GM13976 (cell line): ENCODE results near the gene SMYD3.

Source experiments
- DNase-seq: peaks from one replicate; pipeline ENCODE4 v3.0.0; 2012; ENCODE audit warnings: low spot score
- CTCF ChIP-seq: IDR thresholded peaks from 2 replicates; pipeline ENCODE4 v1.5.1; 2012; ENCODE audit warnings: borderline replicate concordance, mild to moderate bottlenecking; ENCODE audit not compliant: insufficient read depth; ENCODE audit errors: extremely low read depth, missing control alignments, control extremely low read depth
- in situ Hi-C: fragments of 300-500 bp; cut with MboI; formaldehyde crosslinking; loops from one replicate; pipeline ENCODE4 v1.12.0; 2022; ENCODE audit warnings: low sequenced_read_pairs, mixed read lengths, inconsistent platforms; ENCODE audit not compliant: unreplicated experiment

The SMYD3 gene

GRCh38 chr1:246416261-246416660 lies 90.8 kb downstream of the SMYD3 start:
- DNase-seq: no peak
- TF ChIP-seq CTCF: no peak
- in situ Hi-C loops: no loop called here

GRCh38 chr1:246415028-246415427 lies 92.1 kb downstream of the SMYD3 start:
- TF ChIP-seq CTCF: no peak
- in situ Hi-C loops: no loop called here

GRCh38 chr1:246413430-246413829 lies 93.6 kb downstream of the SMYD3 start:
- in situ Hi-C loops: no loop called here
- no peak for DNase-seq
- TF ChIP-seq CTCF: no peak

More at GRCh38 chr1:246415028-246415427, 92.1 kb downstream of the SMYD3 start:
- no peak for DNase-seq

- no peak for TF ChIP-seq CTCF
- DNase-seq: no peak
- in situ Hi-C loops: no loop called here
Observed at GRCh38 chr1:246404078-246404477, 103.0 kb downstream of the SMYD3 start.

- no peak for TF ChIP-seq CTCF
- DNase-seq: no peak
- in situ Hi-C loops: no loop called here
Observed at GRCh38 chr1:246398126-246398813, 108.8 kb downstream of the SMYD3 start.

- TF ChIP-seq CTCF: no peak
- in situ Hi-C loops: no loop called here
- no peak for DNase-seq
Observed at GRCh38 chr1:246397046-246397445, 110.0 kb downstream of the SMYD3 start.

- no peak for TF ChIP-seq CTCF
- in situ Hi-C loops: no loop called here
- DNase-seq: no peak
Observed at GRCh38 chr1:246396322-246396721, 110.8 kb downstream of the SMYD3 start.
